Choroid plexus epithelial cell (primary cell): ENCODE results near the gene NBPF1.
"Not testable (repeated sequence)": the region's sequence is repeated elsewhere in the genome, so short reads cannot be mapped to it uniquely, and the experiment has no call there.

Experiments
- DNase-seq: peaks from one replicate; pipeline ENCODE4 v3.0.0-alpha.2; 2010; ENCODE audit warnings: low read depth
- H3K4me3 ChIP-seq: 2 replicates; pipeline ENCODE4 v1.5.1; 2011; ENCODE audit warnings: low read depth, mild to moderate bottlenecking, control low read depth, low read length, moderate library complexity

NBPF1 gene

DNA sequence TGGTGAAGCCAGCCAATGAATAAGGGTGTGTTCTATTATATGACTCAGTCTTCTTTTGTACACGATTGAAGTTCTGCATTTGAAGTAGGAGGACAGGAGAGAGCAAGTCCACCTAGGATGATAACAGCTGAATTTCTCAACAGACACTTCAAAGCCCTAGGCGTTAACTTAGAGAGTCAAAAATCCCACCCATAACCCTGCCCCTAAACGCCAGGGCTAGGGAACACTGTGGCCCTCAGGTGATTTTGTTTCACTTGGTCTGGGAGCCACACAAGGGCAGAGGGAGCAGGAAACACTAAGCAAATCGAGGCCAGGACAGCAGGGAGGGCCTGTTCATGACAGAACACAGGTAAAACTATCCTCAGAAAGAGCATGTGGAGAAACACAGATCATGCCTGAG is 52.3 kb downstream of the NBPF1 start:
- not testable (repeated sequence) for DNase-seq, H3K4me3 ChIP-seq

DNA sequence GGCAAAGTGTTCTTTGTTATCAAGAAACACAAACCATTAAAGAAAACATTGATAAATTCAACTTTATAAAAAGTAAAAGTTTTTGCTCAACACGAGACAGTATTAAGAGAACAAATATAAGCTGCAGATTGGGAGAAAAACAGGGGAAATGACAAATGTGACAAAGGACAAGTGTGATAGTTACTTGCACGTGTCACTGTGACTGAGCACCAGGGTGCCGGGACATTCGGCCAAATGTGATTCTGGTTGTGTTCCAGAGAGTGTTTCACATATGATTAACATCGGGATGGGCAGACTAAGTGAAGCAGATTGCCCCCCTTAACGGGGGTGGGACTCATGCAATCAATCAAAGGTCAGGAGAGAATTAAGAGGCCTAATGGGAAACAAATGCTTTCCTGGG is 52.9 kb downstream of the NBPF1 start:
- not testable (repeated sequence) for H3K4me3 ChIP-seq, DNase-seq

DNA sequence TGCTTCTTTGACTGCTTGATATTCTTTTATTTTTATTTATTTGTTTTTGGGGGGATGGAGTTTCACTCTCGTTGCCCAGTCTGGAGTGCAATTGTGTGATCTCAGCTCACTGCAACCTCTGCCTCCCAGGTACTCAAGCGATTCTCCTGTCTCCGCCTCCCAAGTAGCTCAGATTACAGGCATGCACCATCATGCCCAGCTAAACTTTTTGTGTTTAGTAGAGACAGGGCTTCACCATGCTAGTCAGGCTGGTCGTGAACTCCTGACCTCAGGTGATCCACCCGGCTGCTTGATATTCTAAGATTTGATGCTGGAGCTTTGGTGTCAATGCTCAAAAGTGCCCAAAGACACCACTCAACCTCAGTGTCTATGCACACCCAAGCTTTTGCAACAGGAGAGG is 53.7 kb downstream of the NBPF1 start:
- not testable (repeated sequence) for H3K4me3 ChIP-seq, DNase-seq

DNA sequence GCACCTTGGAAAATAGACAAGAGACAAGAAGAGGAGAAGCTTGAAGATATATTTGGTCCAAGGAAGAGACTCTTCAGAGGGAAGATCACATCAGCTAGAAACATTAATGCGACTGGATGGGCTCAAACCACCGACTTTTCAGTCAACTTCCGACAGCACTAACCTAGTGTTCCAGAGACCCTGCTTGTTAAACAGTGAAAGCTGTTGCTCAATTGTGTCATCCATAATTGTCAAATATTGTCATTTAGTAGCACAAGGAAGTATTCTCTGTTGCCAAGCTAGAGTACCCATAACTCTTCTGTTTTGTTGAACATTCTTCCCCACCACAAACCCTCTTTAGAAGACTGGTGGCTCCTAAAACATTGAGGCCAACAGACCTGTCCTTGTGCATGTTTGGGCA is 56.3 kb downstream of the NBPF1 start:
- not testable (repeated sequence) for H3K4me3 ChIP-seq, DNase-seq

DNA sequence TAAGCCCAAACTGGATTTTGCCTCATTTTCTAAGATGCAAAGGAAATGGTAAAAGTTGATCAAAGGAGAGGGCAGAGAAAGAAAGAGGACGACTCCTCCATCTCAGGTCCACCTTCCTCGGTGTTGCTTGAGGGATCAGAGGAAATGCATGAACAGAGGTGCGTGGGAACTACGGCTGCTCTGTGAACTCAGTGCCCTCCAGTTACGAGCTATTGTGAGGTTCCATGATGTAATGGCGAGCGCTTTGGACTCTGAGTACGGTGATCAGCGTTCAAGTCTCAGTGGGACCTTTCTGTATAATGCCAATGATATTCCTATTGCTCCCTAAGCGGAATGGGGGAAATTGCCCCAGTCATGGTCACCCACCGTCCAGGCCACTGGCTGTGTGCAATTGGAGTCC is 60.1 kb downstream of the NBPF1 start:
- not testable (repeated sequence) for DNase-seq

DNA sequence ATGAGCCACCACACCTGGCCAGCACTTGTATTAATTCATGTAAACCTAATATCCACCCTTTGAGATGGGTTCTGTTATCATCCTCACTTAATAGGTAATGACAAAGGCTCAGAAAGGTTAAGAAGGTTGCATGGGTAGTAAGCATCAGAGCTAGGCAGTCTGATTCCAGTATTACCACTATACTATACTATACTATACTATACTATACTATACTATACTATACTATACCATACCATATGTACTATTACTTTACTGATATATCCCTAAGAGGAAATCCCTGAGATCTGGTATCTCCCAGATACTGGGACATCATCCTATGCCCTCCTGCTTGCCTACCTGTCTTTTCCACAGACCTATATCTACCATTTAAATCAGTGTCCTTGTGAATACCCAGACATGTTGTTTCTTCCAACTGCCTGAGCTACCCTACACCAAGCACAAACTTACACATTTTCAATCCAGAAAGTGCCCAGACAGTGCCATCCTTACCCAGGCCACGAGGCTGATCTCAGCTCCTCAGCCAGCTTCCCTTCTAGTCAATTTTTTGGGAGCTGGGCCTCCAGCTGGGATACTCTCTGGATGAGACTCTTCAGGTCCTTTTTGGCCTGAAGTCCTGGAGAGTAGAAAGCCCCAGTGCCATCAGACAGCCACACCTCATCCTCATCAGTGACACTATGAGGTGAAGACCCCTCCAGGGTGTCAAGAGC is 63.0 kb downstream of the NBPF1 start:
- H3K4me3 ChIP-seq, DNase-seq: not testable (repeated sequence)

More for the DNA sequence above, 60.1 kb downstream of the NBPF1 start:
- H3K4me3 ChIP-seq, result not testable (repeated sequence)

DNA sequence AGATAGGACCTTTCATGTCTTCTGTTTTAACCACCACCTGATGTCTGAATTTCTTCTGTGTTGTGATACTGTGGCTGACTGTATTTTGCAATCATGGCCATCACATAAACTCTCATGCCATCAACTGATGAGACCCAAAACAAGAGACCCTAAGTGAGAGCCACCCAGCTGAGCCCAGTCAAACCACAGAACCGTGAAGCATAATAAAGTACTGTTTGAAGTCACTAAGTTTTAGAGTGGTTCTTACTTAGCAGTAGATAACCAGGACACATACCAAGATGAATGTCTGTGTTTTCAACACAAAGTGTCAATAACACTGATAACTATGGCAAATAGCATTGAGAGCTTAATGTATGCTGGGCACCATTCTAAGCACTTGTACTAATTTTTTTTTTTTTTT is 63.8 kb downstream of the NBPF1 start:
- not testable (repeated sequence) for DNase-seq

DNA sequence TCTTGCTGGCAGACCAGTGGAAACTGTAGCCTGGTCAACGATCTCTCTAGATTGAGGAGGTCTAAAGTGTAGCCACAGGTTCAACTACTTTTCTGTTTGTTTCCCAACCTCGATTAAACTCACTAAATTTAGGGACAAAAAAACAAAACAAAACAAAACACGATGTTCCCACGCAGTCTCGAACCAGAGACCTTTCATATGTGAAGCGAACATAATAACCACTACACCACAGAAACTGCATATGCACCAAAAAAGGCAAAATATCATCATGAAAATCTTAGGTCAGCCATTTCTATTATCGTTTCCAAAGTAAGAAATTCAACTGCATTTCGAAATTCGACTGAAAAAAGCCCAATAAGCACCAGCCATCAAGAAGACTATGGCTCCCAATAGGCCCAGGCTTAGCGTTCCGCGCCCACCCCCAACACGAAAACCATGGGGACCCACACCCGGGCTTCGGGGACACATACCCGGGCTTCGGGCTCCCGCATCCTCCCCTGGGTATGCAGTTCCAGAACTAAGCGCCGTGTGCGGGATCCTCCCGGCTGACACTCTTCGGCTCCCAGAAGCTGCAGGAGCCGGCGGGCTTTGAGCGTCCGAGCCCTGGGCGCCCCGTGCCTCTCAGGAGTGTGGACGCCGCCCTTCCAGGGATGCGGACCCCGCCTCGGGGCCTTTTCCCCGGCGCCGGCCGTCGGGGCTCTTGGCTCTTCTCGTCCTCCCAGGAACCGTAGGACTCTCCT is 65.7 kb downstream of the NBPF1 start:
- H3K4me3 ChIP-seq, result not testable (repeated sequence)
- peak; percentile 5 for DNase-seq

More for the DNA sequence above, 63.8 kb downstream of the NBPF1 start:
- not testable (repeated sequence) for H3K4me3 ChIP-seq

DNA sequence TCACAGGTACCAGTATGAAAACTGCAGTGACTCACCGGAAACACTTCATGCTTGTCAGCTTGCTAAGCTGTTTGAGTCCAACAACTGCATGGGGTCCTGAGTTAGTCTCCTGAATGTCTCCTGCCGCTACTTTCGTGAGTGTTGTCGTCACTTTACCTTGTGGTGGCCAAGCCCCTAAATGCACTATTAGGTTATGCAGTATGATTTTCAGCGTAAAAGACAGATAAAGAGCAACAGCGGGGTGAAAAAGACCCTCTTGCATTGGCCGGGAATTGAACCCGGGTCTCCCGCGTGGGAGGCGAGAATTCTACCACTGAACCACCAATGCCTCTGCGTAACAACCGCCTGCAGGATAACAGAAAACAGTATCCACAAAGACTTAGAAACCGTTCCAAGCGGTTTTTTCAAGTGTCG is 67.7 kb downstream of the NBPF1 start:
- H3K4me3 ChIP-seq, result not testable (repeated sequence)
- DNase-seq, result peak; percentile 58

DNA sequence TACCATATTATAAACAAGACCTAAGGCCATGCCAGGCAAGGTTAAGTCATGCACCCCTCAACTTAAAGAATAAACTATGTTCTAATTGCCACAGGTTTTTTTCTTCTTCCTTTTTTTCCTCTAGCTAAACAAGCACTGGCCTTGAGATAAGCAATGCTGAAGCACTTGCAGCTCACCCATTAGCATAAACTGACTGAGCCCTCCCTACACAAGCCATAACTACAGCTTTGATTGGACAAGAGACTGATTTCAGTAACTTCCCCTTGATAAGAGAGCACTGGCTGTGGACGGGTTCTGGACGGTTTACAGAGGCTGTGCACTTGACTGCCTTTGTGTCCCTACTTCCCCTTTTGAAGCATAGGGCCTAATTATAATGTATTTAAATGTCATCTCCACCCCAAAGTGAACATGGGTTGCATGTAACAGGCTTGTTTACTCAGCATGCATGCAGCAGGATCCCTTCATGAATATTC is 72.9 kb downstream of the NBPF1 start:
- DNase-seq, H3K4me3 ChIP-seq: not testable (repeated sequence)

DNA sequence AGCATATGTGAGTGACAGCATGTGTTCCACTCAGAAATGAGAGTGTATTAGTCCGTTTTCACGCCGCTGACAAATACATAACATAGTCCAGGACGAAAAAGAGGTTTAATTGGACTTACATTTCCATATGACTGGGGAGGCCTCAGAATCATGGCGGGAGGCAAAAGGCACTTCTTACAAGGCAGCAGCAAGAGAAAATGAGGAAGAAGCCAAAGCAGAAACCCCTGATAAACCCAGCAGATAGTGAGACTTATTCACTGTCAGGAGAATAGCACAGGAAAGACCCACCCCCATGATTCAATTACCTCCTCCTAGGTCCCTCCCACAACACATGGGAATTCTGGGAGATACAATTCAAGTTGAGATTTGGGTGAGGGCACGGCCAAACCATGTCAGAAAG is 75.8 kb downstream of the NBPF1 start:
- not testable (repeated sequence) for H3K4me3 ChIP-seq

DNA sequence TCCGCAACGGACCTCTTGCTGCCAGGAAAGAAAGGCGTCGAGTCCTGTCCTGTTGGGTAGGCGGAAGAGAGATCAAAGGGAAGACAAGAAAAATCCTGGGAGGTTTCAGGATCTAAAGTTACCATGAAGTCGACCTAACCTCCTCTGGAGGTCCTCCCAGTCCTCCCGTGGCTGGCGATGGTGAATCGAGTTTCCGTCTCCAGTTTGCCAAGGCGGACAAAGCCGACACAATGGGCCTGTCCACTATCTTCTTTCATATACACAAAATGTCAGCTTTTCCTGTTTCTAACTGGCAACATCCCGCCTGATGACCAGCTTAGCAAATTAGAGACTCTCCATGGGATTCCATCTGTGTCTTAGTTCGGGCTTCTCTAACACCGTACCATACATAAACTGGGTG is 76.6 kb downstream of the NBPF1 start:
- not testable (repeated sequence) for DNase-seq, H3K4me3 ChIP-seq

More for the DNA sequence above, 75.8 kb downstream of the NBPF1 start:
- not testable (repeated sequence) for DNase-seq

DNA sequence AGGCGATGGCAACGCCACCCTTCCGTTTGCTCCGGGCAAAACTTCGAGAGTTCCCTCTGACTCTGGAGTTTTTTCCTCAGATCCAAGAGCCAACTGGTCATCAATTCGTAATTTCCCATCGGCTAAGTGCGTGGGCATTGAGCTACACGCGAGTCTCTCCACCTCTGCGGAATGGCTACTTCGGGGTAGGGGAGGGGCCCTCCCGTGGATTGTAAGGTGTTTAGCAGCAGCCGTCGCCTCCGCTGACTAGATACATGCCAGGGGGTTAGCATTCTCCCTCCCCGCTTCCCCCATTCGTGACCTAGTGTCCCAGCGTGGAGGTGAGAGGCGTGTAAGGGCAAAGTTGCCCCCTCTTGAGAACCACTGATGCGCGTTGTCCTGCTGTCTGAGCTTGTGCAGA is 77.5 kb downstream of the NBPF1 start:
- not testable (repeated sequence) for H3K4me3 ChIP-seq, DNase-seq

DNA sequence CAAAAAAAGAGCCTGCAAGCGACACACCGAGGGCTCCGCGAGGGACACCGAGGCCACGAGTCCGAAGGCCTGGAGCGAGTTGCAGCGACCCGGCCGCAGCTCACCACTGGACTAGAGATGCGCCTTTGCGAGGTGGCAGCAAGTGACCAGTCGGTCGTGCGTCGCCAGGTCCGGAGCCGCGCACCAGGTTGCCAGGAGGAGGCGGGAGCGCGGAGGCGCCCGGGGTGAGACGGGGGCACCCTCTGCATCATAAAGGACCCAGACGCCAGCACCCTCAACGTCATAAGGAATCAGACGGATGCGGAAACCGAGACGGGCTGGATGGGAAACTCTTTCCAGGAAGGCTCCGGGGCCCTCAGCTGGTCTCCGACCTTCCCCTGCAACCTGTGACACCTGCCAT is 77.9 kb downstream of the NBPF1 start:
- not testable (repeated sequence) for DNase-seq
- peak overlapping the region; percentile 44 for H3K4me3 ChIP-seq

DNA sequence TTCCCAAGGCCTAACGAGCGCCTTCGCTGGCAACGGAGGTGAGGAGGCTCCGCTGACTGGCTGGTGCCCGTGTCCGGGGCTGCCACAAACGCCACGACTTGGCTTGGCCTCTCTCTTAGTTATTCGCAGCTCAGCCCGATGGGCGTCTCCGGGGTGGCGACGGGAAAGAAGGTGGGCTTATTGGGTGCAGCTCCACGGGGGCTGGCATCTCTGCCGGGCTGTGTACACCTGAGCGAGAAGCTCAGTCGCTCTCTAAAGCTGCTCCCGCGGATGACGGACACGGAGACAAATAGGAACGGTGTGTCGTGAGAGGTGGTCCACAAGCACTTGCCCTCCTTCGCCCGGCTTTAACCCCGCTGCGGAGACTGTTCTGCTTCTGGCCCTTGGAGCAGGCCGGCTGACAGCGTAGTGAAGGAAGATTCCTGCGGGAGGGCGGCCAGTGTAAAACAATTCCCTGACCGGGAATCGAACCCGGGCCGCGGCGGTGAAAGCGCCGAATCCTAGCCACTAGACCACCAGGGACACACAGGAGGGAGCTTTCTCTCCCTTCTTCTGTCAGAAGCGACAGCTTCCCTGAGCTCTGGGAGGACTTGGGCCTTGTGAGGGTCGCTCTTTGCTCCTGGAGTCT is 78.4 kb downstream of the NBPF1 start:
- peak overlapping the region; percentile 44 for H3K4me3 ChIP-seq
- peak; percentile 52 for DNase-seq

DNA sequence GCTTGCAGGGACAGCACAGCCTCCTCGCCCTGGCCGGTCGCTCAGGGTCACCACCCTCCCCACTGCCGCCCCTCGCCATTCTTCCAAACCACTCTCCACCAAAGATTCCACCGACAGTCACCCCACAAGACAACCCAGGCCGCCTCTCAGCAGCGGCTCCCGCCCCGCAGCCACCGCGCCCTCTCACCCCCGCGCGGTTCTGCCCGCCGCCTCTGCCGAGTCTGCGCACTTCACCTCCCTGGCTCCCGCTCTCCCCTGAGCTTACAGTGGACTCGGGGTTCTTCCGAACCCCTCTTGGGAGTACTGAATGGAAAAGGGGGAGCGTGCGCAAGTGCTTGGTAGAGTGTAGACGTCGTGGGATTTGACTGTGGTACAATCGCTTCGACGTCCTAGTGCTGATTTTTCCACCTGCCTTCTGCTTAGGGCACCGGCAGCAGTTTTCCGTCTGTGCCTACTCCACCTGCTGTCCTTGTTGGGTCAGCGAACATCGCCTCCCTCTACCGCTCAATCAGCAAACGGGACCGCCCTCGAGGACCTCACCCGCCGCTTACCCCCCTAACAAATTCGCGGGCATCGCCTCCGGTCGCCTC is 79.0 kb downstream of the NBPF1 start:
- not testable (repeated sequence) for DNase-seq, H3K4me3 ChIP-seq
